ENCODE results near the gene TXNDC11.

TXNDC11 gene

DNA sequence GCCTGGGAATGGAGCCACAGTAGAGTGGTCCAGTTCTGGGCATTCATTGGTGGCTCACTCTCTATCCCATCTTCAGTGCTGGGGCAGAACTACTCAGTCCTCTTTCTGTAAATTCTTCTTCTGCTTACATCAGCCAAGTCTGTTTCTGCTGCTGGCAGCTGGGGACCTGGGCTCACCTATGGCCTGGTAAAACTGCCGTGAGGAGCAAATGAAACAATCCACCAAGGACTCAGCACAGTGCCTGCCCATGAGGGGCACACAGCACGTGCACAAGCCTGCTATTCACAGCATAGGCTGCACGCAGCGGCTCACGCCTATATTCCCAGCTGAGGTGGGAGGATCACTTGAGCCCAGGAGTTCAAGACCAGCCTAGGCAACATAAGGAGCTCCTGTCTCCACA, 105.3 kb downstream of the TXNDC11 start:
- no peak for TF ChIP-seq GATA3 (IDR thresholded peaks at IDR 0.05; ENCODE audit: low read depth, low read length)
- no peak for TF ChIP-seq GATA2 (IDR thresholded peaks at IDR 0.05; ENCODE audit: low read depth, low read length)

DNA sequence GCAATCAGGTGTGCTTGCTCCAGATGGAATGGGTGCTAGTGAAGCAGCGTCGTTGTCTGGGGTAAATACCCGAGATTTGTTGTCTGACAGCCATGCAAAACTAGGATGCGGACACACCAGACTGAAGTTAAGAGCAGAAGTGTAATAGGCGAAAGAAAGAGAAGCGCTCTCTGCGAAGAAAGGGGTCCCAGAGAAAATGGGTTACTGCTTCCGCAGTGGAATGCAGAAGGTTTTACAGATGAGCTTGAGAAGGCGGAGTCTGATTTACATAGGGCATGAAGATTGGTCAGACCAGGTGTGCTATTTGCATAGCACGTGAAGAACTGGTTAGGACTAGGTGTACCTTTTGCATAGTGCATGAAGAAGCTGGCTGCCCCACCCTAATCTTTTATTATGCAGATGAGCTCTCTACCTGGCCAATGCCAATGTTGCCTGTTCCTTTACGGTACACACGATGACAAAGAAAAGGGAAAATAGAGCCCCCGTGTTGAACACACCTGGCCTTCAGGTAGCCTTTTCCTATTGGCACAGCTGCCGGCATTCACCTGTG, 106.4 kb downstream of the TXNDC11 start:
- no peak for TF ChIP-seq GATA3 (IDR thresholded peaks at IDR 0.05; ENCODE audit: low read depth, low read length)
- no peak for TF ChIP-seq GATA2 (IDR thresholded peaks at IDR 0.05; ENCODE audit: low read depth, low read length)

DNA sequence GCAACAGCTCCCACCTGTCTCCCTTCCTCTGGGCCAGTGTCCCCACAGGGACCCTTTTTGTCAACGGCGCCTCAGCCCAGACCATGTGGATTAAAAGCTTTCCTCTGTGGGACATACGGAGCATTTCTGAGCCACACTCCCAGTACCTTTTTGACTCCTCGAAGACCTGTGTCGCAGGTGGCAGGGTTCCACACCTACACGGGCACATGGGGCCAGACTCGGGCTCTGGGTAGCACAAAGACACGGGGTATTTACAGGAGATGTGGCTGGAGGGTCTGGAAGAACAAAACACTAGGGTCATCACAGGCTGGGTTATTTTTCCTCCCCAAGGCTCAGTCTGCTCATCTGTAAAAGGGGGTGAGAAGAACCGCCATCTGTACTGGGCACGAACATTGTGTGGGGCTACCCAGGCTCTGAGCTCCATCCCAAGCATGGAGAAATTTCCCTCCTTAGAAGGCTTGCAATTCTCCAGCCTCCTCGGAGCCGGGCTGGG, 106.9 kb downstream of the TXNDC11 start:
- TF ChIP-seq GATA3 (IDR thresholded peaks at IDR 0.05; ENCODE audit: low read depth, low read length), result no peak
- TF ChIP-seq GATA2 (IDR thresholded peaks at IDR 0.05; ENCODE audit: low read depth, low read length), result no peak

DNA sequence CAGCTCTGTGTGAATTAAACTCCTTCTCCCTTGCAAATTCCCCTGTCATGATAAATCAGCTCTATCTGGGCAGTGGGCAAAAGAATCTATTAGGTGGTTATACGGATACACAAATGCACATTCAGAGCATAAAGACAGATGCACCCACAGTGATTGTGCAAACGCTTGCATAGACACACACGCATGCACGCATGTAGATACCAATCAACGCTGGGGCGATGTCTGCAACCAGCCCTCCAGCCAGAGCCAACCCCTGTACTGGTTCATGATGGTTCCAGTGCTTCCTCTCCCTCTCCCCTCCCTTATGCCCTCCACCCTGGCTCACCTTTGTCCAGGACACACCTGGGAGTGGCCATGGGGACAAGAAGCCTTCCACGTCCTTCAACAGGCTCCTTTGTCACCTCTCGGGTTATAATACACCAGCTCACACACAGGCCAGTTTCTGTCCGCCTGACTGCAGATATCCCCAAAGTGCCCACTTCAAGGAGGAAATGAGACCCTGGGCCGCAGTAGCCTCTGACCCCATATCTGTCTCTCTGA, 107.5 kb downstream of the TXNDC11 start:
- TF ChIP-seq GATA3 (IDR thresholded peaks at IDR 0.05; ENCODE audit: low read depth, low read length), result no peak
- TF ChIP-seq GATA2 (IDR thresholded peaks at IDR 0.05; ENCODE audit: low read depth, low read length), result no peak

DNA sequence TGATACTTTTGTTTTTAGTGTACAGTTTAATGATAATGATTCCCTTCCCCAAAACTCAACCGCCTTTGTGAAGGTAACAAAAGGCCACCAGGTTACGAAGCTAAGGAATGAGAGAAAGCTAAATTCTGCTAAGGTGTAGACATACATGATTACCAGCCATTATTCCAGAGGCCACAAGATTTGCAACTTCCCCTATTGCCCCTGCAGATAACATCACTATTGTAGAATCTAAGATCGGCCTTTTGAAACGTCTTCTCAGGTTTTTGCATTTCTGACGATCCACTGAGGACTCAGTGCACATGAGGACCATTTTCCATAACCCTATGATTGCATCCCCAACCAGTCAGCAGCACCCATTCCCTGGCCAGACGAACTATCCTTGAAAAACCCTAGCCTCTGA, 108.3 kb downstream of the TXNDC11 start:
- TF ChIP-seq GATA3 (IDR thresholded peaks at IDR 0.05; ENCODE audit: low read depth, low read length), result no peak
- no peak for TF ChIP-seq GATA2 (IDR thresholded peaks at IDR 0.05; ENCODE audit: low read depth, low read length)

DNA sequence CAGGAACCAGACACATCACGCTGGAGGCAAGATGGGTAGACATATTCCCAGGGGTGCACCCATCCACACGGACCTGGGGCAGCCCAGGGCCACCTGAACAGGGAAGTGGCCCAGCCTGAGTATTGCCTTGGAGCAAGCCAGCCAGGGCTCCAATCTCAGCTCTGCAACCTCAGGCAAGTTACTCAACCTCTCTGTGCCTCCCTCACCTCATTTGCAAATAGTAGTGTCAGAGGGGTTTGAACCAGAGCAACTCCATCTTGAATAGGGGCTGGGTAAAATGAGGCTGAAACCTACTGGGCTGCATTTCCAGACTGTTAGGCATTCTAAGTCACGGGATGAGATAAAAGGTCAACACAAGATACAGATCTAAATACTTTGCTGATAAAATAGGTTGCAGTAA, 109.5 kb downstream of the TXNDC11 start:
- TF ChIP-seq GATA2 (IDR thresholded peaks at IDR 0.05; ENCODE audit: low read depth, low read length) (no peak), GATA3 (IDR thresholded peaks at IDR 0.05; ENCODE audit: low read depth, low read length) (no peak)

DNA sequence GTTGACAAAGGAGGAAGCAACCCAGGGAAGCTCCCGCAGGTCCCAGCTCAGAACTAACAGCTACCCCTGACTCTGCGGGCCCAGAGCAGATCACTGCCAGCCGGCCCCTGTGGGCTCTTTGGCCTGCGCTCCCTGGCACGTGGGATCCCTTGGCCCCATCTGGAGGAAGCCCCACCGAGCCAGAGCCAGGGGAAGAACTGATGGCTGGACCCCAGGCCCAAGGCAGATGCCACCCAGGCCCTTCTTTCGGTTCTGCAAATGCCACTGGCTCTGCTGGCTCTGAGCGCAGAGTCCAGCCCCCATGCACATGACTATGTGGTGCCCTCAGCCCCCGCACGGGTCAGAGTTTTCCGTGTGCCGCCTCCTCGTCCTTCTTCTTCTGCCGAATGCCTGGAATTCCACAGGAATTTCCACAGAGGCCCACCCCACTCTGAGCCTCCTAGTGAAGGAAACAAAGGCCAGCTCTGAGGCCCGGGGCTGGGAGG, 110.2 kb downstream of the TXNDC11 start:
- no peak for TF ChIP-seq GATA2 (IDR thresholded peaks at IDR 0.05; ENCODE audit: low read depth, low read length)
- TF ChIP-seq GATA3 (IDR thresholded peaks at IDR 0.05; ENCODE audit: low read depth, low read length), result no peak

DNA sequence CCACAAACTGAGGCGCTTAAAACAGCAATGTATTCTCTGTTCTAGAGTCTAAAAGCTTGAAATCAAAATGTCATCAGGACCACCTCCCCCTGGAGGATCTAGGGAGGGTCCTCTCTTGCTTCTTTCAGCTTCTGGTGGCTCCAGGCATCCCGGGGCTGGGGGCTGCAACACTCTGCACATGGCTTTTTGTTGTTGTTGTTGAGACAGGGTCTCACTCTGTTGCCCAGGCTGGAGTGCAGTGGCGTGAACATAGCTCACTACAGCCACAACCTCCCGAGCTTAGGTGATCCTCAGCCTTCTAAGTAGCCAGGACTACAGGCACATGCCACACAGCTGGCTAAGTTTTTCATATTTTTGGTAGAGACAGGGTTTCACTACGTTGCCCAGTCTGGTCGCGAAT, 111.4 kb downstream of the TXNDC11 start:
- no peak for TF ChIP-seq GATA3 (IDR thresholded peaks at IDR 0.05; ENCODE audit: low read depth, low read length)
- no peak for TF ChIP-seq GATA2 (IDR thresholded peaks at IDR 0.05; ENCODE audit: low read depth, low read length)

DNA sequence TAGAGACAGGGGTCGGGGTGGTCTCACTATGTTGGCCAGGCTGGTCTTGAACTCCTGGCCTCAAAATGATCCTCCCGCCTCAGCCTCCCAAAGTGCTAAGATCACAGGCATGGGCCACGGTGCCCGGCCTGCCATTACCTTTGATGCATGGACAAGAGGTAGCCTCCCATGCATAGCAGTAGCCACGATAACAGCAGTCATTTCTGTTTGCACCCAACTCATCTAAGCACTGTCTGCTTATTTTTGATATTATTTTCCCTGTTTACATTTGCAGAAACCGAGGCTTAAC, 111.9 kb downstream of the TXNDC11 start:
- TF ChIP-seq GATA2 (IDR thresholded peaks at IDR 0.05; ENCODE audit: low read depth, low read length) (no peak), GATA3 (IDR thresholded peaks at IDR 0.05; ENCODE audit: low read depth, low read length) (no peak)

DNA sequence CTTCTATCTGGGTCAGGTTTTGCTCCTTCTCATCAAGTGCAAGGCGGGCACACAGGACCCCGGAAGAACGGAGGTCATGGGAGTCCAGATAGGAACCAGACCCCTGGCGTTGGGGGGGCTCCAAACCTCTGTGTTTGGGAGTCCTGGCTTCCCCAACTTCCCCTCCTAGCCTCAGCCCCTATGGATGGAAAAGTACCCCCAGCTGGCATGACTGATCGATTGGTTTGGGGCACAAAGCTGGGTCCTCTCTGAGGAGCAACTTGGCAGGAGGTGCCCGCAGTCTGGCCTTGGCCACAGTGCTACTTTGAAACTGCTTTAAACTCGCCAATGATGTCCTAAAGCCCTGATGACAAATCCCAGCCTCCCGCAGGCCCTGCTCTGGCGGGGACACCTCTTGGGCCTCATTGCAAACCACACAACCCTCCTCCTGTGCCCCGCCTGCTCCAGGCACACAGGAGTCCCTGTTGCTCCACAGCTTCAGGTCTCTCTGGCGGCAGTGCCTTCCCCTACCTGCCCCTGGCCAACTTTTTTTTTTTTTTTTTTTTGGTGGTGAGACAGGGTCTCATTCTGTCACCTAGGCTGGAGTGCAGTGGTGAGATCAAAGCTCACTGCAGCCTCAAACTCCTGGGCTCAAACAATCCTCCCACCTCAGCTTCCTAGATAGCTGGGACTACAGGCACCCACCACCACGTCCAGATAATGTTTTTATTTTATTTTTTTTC, 112.5 kb downstream of the TXNDC11 start:
- TF ChIP-seq GATA3 (IDR thresholded peaks at IDR 0.05; ENCODE audit: low read depth, low read length), result no peak
- TF ChIP-seq GATA2 (IDR thresholded peaks at IDR 0.05; ENCODE audit: low read depth, low read length), result no peak

Data from SH-SY5Y (cell line).